Thymus (tissue), 11 donors: ENCODE data around the gene EPHB2. TPM values are rescaled to one million over a fixed set of nuclear protein-coding genes. Genes with fewer than 3 reads are reported as not detected.
"Not testable (repeated sequence)": the region's sequence is repeated elsewhere in the genome, so short reads cannot be mapped to it uniquely, and the experiment has no call there.

Source experiments
- DNase-seq, 9 donors: peaks; one replicate each; pipeline ENCODE4 v3.0.0-alpha.2; 2013; ENCODE audit warnings: low spot score in 9 of 9, low read depth in 6 of 9, missing footprints in 1 of 9
- H3K27ac ChIP-seq, 2 donors: one replicate each; pipeline ENCODE4 v1.5.1; 2013; ENCODE audit warnings: control low read depth in 1 of 2, low read depth in 1 of 2, low read length in 1 of 2, mild to moderate bottlenecking in 1 of 2, moderate library complexity in 1 of 2
- H3K27me3 ChIP-seq, 2 donors: one replicate each; pipeline ENCODE4 v1.5.1; 2013; ENCODE audit warnings: low read length in 1 of 2; ENCODE audit not compliant: control insufficient read depth in 2 of 2, insufficient read depth in 1 of 2
- H3K36me3 ChIP-seq, 2 donors: one replicate each; pipeline ENCODE4 v1.5.1; 2013; ENCODE audit warnings: low read length in 1 of 2, mild to moderate bottlenecking in 1 of 2, moderate library complexity in 1 of 2; ENCODE audit not compliant: control insufficient read depth in 2 of 2, insufficient read depth in 2 of 2
- H3K4me1 ChIP-seq, 2 donors: one replicate each; pipeline ENCODE4 v1.5.1; 2013; ENCODE audit warnings: low read length in 2 of 2; ENCODE audit not compliant: control insufficient read depth in 2 of 2, insufficient read depth in 2 of 2
- H3K4me3 ChIP-seq, 2 donors: one replicate each; pipeline ENCODE4 v1.5.1; 2013; ENCODE audit warnings: low read length in 2 of 2, control low read depth in 1 of 2, mild to moderate bottlenecking in 1 of 2
- H3K9me3 ChIP-seq, 2 donors: one replicate each; pipeline ENCODE4 v1.5.1; 2013; ENCODE audit warnings: low read length in 1 of 2, mild to moderate bottlenecking in 1 of 2; ENCODE audit not compliant: control insufficient read depth in 2 of 2, insufficient read depth in 1 of 2
- WGBS: extraction: QIAGEN DNeasy Blood & Tissue Kit; methylation state at CpG from one replicate; pipeline ENCODE4 v1.1.7; 2013; 5-methylcytosine and 5-hydroxymethylcytosine counted together
- polyA plus RNA-seq: library from polyadenylated mRNA; stranded (reverse); fragments of 200-250 nt; gene quantifications from one replicate; pipeline ENCODE4 v1.2.3, GENCODE V29; 2013
- total RNA-seq: library from RNA; stranded (reverse); fragments of 120-200 nt; gene quantifications from one replicate; pipeline ENCODE4 v1.2.4, GENCODE V29; 2013
- donor health status: healthy.

EPHB2 gene
- total and polyA plus RNA-seq, 2 donors = 1.6 to 2.6 TPM

- not testable (repeated sequence) for H3K36me3 ChIP-seq, H3K9me3 ChIP-seq, DNase-seq, H3K27me3 ChIP-seq, H3K4me3 ChIP-seq, H3K4me1 ChIP-seq, H3K27ac ChIP-seq
- WGBS = 90% methylated on average over 2 of the region's 2 CpGs
These were observed 123.8 kb downstream of the EPHB2 start for GRCh38 chr1:22834420-22834819.

DNA sequence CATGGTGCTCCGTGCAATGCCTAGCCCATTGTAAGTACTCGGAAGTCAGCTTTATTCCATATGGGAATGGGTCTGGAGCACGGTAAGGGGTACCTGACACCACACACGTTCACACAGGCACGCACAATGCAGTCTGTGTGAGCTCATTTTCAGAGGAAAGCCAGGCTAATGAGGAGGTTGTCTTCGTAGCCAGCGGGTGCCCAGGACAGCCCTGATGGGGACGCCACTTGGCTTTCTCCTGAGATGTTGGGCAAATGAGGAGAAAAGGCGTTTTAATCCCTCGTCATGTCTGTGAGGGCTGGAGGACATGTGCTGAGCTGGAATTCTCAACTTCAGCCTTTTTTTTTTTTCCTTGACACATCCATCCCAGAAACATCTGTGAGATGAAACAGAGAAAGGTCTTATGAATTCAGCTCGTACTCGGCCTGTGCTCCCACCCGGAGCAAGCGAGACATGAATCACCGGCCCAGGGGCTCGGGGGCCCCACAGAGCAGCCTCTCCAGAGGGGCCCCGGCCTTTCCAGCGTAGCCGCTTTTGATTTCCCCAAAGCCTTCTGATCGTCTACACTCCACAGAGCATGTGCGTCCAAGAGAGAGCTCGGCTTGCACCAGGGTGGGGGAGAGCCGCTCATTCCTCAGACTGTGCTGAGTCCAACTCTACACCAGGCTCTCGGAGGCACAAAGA, 125.1 kb downstream of the EPHB2 start:
- 95% methylated on average over 24 of the region's 24 CpGs for WGBS
- H3K27ac ChIP-seq = no peak overlapping the region
- no peaks in the 10 kb centered on the region for H3K4me1 ChIP-seq
- no peak overlapping the region for H3K4me3 ChIP-seq
- H3K36me3 ChIP-seq = no peaks in the 10 kb centered on the region
- no peaks in the 10 kb centered on the region for H3K9me3 ChIP-seq
- no peaks in the 10 kb centered on the region for H3K27me3 ChIP-seq
- no peak for DNase-seq

DNA sequence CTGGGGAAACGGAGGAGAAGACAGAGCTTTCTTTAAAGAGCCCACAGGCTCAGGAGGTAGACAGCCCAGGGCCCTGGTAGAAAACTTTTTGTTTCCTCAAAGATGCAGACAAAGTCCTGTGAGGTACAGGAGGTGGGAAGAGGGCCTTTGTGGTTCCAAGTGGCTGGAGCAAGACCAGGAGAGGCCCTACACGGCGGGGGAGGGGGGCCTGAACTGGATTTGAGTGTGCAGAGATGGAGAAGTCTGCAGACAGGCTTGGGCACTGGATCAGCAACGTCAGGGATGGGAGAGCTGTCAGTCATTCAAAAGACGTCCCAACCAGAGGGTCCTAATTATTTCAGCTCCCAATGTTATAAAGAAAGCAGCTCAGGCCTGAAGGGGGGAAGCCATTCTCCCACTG, 126.2 kb downstream of the EPHB2 start:
- no peak for DNase-seq
- H3K27ac ChIP-seq = no peak overlapping the region
- no peaks in the 10 kb centered on the region for H3K4me1 ChIP-seq
- H3K4me3 ChIP-seq = no peak overlapping the region
- no peaks in the 10 kb centered on the region for H3K36me3 ChIP-seq
- no peaks in the 10 kb centered on the region for H3K27me3 ChIP-seq
- 81% methylated on average over 5 of the region's 5 CpGs for WGBS
- no peaks in the 10 kb centered on the region for H3K9me3 ChIP-seq

- 96% methylated on average over 3 of the region's 3 CpGs for WGBS
- Histone ChIP-seq H3K27me3 (no peaks in the 10 kb centered on the region), H3K27ac (no peak overlapping the region), H3K4me3 (no peak overlapping the region), H3K9me3 (no peaks in the 10 kb centered on the region), H3K36me3 (no peaks in the 10 kb centered on the region), H3K4me1 (no peaks in the 10 kb centered on the region)
- no peak for DNase-seq
These were observed 126.7 kb downstream of the EPHB2 start for GRCh38 chr1:22837332-22837731.

- no peaks in the 10 kb centered on the region for H3K36me3 ChIP-seq
- 81% methylated on average over 5 of the region's 5 CpGs for WGBS
- H3K27me3 ChIP-seq = no peaks in the 10 kb centered on the region
- H3K4me1 ChIP-seq = no peaks in the 10 kb centered on the region
- no peaks in the 10 kb centered on the region for H3K9me3 ChIP-seq
- H3K27ac ChIP-seq = no peak overlapping the region
- H3K4me3 ChIP-seq = no peak overlapping the region
- no peak for DNase-seq
These were observed 128.3 kb downstream of the EPHB2 start for GRCh38 chr1:22838965-22839364.

GRCh38 chr1:22839806-22840205, 129.2 kb downstream of the EPHB2 start:
- Histone ChIP-seq H3K27me3 (no peaks in the 10 kb centered on the region), H3K4me3 (no peak overlapping the region), H3K4me1 (no peaks in the 10 kb centered on the region), H3K9me3 (no peaks in the 10 kb centered on the region), H3K36me3 (no peaks in the 10 kb centered on the region), H3K27ac (no peak overlapping the region)
- no peak for DNase-seq
- 91% methylated on average over 6 of the region's 6 CpGs for WGBS

GRCh38 chr1:22841142-22841541, 130.5 kb downstream of the EPHB2 start:
- no peak for DNase-seq
- WGBS = 75% methylated on average over 3 of the region's 3 CpGs
- Histone ChIP-seq H3K36me3 (no peaks in the 10 kb centered on the region), H3K27ac (no peak overlapping the region), H3K27me3 (no peaks in the 10 kb centered on the region), H3K4me1 (no peaks in the 10 kb centered on the region), H3K9me3 (no peaks in the 10 kb centered on the region), H3K4me3 (no peak overlapping the region)

- Histone ChIP-seq H3K27me3 (no peaks in the 10 kb centered on the region), H3K27ac (no peak overlapping the region), H3K4me3 (no peak overlapping the region), H3K36me3 (no peaks in the 10 kb centered on the region), H3K4me1 (no peaks in the 10 kb centered on the region), H3K9me3 (no peaks in the 10 kb centered on the region)
- no peak for DNase-seq
- 88% methylated on average over 8 of the region's 8 CpGs for WGBS
These were observed 131.2 kb downstream of the EPHB2 start for GRCh38 chr1:22841860-22842281.

- H3K27ac ChIP-seq, H3K4me1 ChIP-seq, DNase-seq, H3K27me3 ChIP-seq, H3K9me3 ChIP-seq, H3K36me3 ChIP-seq, H3K4me3 ChIP-seq: not testable (repeated sequence)
- WGBS = 96% methylated on average over 11 of the region's 11 CpGs
These were observed 133.0 kb downstream of the EPHB2 start for GRCh38 chr1:22843441-22844183.
